HepG2 (cell line): ENCODE results near the gene FXYD1. TPM values are rescaled to one million over a fixed set of nuclear protein-coding genes. Genes with fewer than 3 reads are reported as not detected.
A peak's percentile ranks its signal among the peaks of the same experiment; 100 is the strongest.
"Not testable (repeated sequence)": the region's sequence is repeated elsewhere in the genome, so short reads cannot be mapped to it uniquely, and the experiment has no call there.

ENCODE experiments used
- FOXA3 ChIP-seq: IDR thresholded peaks from 2 replicates; pipeline ENCODE4 v1.6.1; 2016; ENCODE audit warnings: missing genetic modification reagents, missing compliant biosample characterization
- FOXO1 ChIP-seq: sonication (generic); formaldehyde crosslinking; IDR thresholded peaks from 2 replicates; pipeline ENCODE4 v1.4.0; 2020; ENCODE audit warnings: missing genetic modification reagents
- FOXP1 ChIP-seq, 2 experiments: fragments of 450-650 bp in 1 of 2; IDR thresholded peaks; 2 replicates each; pipeline ENCODE4 v1.6.1; 2017 to 2018; ENCODE audit warnings: antibody characterized with exemption in 1 of 2
- GATAD2A ChIP-seq: IDR thresholded peaks from 2 replicates; pipeline ENCODE4 v1.6.1; 2016
- LCORL ChIP-seq, 2 experiments: fragments of 450-650 bp in 1 of 2; sonication (generic) in 1 of 2; formaldehyde crosslinking in 1 of 2; IDR thresholded peaks; 2 replicates each; pipeline versions ENCODE4 v1.5.0 to v1.6.1; 2017 to 2020; ENCODE audit warnings: antibody characterized with exemption in 1 of 2, missing genetic modification reagents in 1 of 2
- PITX1 ChIP-seq: sonication (generic); formaldehyde crosslinking; IDR thresholded peaks from 2 replicates; pipeline ENCODE4 v1.5.1; 2020; ENCODE audit warnings: mild to moderate bottlenecking, missing genetic modification reagents
- RCOR2 ChIP-seq: IDR thresholded peaks from 2 replicates; pipeline ENCODE4 v1.6.1; 2016; ENCODE audit warnings: missing biosample characterization, missing genetic modification reagents
- SOX13 ChIP-seq, 3 experiments: fragments of 450-650 bp in 1 of 3; sonication (generic) in 1 of 3; formaldehyde crosslinking in 1 of 3; IDR thresholded peaks in 2 of 3; conservative IDR thresholded peaks in 1 of 3; 2 replicates each; pipeline versions ENCODE4 v1.5.0 to v1.6.1; 2016 to 2020; ENCODE audit warnings: antibody characterized with exemption in 1 of 3, mild to moderate bottlenecking in 1 of 3, missing compliant biosample characterization in 1 of 3, missing genetic modification reagents in 1 of 3, moderate library complexity in 1 of 3
- TBX2 ChIP-seq: sonication (generic); formaldehyde crosslinking; IDR thresholded peaks from 2 replicates; pipeline ENCODE4 v1.5.0; 2020; ENCODE audit warnings: missing genetic modification reagents, mild to moderate bottlenecking, borderline replicate concordance
- TEAD3 ChIP-seq: optimal IDR thresholded peaks from 2 replicates; pipeline ENCODE3; 2016; ENCODE audit warnings: borderline replicate concordance
- ZBTB7A ChIP-seq: sonication (generic); formaldehyde crosslinking; IDR thresholded peaks from 2 replicates; pipeline ENCODE4 v1.8.0; 2022; ENCODE audit warnings: mild to moderate bottlenecking, missing genetic modification reagents
- ZMYM3 ChIP-seq: sonication (generic); formaldehyde crosslinking; IDR thresholded peaks from 2 replicates; pipeline ENCODE4 v1.5.1; 2020; ENCODE audit warnings: mild to moderate bottlenecking, missing genetic modification reagents
- ZNF232 ChIP-seq: sonication (generic); formaldehyde crosslinking; IDR thresholded peaks from 2 replicates; pipeline ENCODE4 v1.4.0; 2020; ENCODE audit warnings: missing genetic modification reagents, borderline replicate concordance
- ZNF652 ChIP-seq: IDR thresholded peaks from 2 replicates; pipeline ENCODE4 v1.6.1; 2016; ENCODE audit warnings: low read depth, borderline replicate concordance
- ZNF724P ChIP-seq: sonication (generic); formaldehyde crosslinking; IDR thresholded peaks from 2 replicates; pipeline ENCODE4 v1.8.0; 2022; ENCODE audit warnings: missing genetic modification reagents, borderline replicate concordance
- polyA plus RNA-seq, 8 experiments: library from polyadenylated mRNA; depleted of rRNA in 3 of 8; stranded (reverse) in 7 of 8; unstranded in 1 of 8; fragments of >200 nt; fragmentation: Illumina TruSeq in 4 of 8; extraction: Trizol in 4 of 8; gene quantifications; 2 replicates each; pipeline versions ENCODE4 v1.2.1 to v1.2.3, GENCODE V29; 2011 to 2016; ENCODE audit warnings: low read depth in 4 of 8, missing spikeins in 1 of 8, mixed read lengths in 1 of 8; ENCODE audit not compliant: insufficient read depth in 1 of 8
- total RNA-seq, 5 experiments: library from RNA; depleted of rRNA; stranded (reverse); fragments of >200 nt; fragmentation: Illumina TruSeq; extraction: Trizol; gene quantifications; 2 replicates each; pipeline ENCODE4 v1.2.3, GENCODE V29; 2016; ENCODE audit warnings: low read depth in 1 of 5
- TF ChIP-seq, protein P1 (sequence below): sonication (generic); formaldehyde crosslinking; IDR thresholded peaks from 2 replicates; pipeline ENCODE4; 2020; ENCODE audit warnings: missing genetic modification reagents, mild to moderate bottlenecking, borderline replicate concordance
- TF ChIP-seq, protein P2 (sequence below): sonication (generic); formaldehyde crosslinking; IDR thresholded peaks from 2 replicates; pipeline ENCODE4 v1.5.0; 2020; ENCODE audit warnings: mild to moderate bottlenecking, missing genetic modification reagents, borderline replicate concordance
- TF ChIP-seq, protein P3 (sequence below): sonication (generic); formaldehyde crosslinking; IDR thresholded peaks from 2 replicates; pipeline ENCODE4 v1.4.0; 2020; ENCODE audit warnings: missing genetic modification reagents

The FXYD1 gene
- total and polyA plus RNA-seq, 2 of the 13 experiments (the other 11 are each of a cell fraction or from before 2014, with no cell fraction given): 31.2 TPM; not detected in 1

DNA sequence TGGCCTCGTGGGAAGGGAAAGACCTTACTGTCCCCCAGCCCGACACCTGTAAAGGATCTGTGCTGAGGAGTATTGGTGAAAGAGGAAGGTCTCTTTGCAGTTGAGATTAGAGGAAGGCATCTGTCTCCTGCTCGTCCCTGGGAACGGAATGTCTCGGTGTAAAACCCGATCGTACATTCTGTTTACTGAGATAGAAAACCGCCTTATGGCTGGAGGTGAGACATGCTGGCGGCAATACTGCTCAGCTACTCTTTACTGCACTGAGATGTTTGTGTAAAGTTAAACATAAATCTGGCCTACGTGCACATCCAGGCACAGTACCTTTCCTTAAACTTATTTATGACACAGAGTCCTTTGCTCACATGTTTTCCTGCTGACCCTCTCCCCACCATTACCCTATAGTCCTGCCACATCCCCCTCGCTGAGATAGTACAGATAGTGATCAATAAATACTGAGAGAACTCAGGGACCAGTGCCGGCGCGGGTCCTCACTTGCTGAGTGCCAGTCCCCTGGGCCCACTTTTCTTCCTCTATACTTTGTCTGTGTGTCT lies 8.8 kb upstream of the FXYD1 start (continued):
- TF ChIP-seq, protein P1, sequence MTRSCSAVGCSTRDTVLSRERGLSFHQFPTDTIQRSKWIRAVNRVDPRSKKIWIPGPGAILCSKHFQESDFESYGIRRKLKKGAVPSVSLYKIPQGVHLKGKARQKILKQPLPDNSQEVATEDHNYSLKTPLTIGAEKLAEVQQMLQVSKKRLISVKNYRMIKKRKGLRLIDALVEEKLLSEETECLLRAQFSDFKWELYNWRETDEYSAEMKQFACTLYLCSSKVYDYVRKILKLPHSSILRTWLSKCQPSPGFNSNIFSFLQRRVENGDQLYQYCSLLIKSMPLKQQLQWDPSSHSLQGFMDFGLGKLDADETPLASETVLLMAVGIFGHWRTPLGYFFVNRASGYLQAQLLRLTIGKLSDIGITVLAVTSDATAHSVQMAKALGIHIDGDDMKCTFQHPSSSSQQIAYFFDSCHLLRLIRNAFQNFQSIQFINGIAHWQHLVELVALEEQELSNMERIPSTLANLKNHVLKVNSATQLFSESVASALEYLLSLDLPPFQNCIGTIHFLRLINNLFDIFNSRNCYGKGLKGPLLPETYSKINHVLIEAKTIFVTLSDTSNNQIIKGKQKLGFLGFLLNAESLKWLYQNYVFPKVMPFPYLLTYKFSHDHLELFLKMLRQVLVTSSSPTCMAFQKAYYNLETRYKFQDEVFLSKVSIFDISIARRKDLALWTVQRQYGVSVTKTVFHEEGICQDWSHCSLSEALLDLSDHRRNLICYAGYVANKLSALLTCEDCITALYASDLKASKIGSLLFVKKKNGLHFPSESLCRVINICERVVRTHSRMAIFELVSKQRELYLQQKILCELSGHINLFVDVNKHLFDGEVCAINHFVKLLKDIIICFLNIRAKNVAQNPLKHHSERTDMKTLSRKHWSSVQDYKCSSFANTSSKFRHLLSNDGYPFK (CRISPR knock-in tag): peak; percentile 11; the same call in 1 of the 2 replicates
- TF ChIP-seq FOXA3 (CRISPR knock-in tag) (peak; percentile 72; the same call in 1 of the 2 replicates), TBX2 (peak; percentile 71; the same call in 1 of the 2 replicates), ZBTB7A (CRISPR knock-in tag) (peak; percentile 74; the same call in 1 of the 2 replicates), PITX1 (CRISPR knock-in tag) (peak; percentile 68; the same call in 1 of the 2 replicates), ZNF652 (peak; percentile 69; the same call in 1 of the 2 replicates), LCORL (CRISPR knock-in tag; IDR thresholded peaks at IDR 0.05) (peak; percentile 87), RCOR2 (CRISPR knock-in tag) (peak; percentile 31; the same call in 1 of the 2 replicates), FOXP1 (CRISPR knock-in tag; IDR thresholded peaks at IDR 0.05) (peak; percentile 74), TEAD3 (CRISPR knock-in tag) (peak; percentile 63), ZNF724P (CRISPR knock-in tag) (0 out of 2 replicates have a peak, but pooled peaks have one; percentile 32), SOX13 (CRISPR knock-in tag; conservative IDR thresholded peaks at IDR 0.05 in 1 of 2, IDR thresholded peaks at IDR 0.05 in 1 of 2) (peak in 1 of 2 experiments; percentile 15; a peak in 1 of 4 replicates), ZNF232 (peak; percentile 95), ZMYM3 (CRISPR knock-in tag) (peak; percentile 62; the same call in 1 of the 2 replicates), FOXO1 (CRISPR knock-in tag) (peak; percentile 75; the same call in 1 of the 2 replicates), GATAD2A (CRISPR knock-in tag) (0 out of 2 replicates have a peak, but pooled peaks have one; percentile 21)
- TF ChIP-seq LCORL, FOXP1, SOX13 (IDR thresholded peaks at IDR 0.05): not testable (repeated sequence)
- TF ChIP-seq, protein P2, sequence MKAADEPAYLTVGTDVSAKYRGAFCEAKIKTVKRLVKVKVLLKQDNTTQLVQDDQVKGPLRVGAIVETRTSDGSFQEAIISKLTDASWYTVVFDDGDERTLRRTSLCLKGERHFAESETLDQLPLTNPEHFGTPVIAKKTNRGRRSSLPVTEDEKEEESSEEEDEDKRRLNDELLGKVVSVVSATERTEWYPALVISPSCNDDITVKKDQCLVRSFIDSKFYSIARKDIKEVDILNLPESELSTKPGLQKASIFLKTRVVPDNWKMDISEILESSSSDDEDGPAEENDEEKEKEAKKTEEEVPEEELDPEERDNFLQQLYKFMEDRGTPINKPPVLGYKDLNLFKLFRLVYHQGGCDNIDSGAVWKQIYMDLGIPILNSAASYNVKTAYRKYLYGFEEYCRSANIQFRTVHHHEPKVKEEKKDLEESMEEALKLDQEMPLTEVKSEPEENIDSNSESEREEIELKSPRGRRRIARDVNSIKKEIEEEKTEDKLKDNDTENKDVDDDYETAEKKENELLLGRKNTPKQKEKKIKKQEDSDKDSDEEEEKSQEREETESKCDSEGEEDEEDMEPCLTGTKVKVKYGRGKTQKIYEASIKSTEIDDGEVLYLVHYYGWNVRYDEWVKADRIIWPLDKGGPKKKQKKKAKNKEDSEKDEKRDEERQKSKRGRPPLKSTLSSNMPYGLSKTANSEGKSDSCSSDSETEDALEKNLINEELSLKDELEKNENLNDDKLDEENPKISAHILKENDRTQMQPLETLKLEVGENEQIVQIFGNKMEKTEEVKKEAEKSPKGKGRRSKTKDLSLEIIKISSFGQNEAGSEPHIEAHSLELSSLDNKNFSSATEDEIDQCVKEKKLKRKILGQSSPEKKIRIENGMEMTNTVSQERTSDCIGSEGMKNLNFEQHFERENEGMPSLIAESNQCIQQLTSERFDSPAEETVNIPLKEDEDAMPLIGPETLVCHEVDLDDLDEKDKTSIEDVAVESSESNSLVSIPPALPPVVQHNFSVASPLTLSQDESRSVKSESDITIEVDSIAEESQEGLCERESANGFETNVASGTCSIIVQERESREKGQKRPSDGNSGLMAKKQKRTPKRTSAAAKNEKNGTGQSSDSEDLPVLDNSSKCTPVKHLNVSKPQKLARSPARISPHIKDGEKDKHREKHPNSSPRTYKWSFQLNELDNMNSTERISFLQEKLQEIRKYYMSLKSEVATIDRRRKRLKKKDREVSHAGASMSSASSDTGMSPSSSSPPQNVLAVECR: peak; percentile 31; the same call in 1 of the 2 replicates
- TF ChIP-seq, protein P3, sequence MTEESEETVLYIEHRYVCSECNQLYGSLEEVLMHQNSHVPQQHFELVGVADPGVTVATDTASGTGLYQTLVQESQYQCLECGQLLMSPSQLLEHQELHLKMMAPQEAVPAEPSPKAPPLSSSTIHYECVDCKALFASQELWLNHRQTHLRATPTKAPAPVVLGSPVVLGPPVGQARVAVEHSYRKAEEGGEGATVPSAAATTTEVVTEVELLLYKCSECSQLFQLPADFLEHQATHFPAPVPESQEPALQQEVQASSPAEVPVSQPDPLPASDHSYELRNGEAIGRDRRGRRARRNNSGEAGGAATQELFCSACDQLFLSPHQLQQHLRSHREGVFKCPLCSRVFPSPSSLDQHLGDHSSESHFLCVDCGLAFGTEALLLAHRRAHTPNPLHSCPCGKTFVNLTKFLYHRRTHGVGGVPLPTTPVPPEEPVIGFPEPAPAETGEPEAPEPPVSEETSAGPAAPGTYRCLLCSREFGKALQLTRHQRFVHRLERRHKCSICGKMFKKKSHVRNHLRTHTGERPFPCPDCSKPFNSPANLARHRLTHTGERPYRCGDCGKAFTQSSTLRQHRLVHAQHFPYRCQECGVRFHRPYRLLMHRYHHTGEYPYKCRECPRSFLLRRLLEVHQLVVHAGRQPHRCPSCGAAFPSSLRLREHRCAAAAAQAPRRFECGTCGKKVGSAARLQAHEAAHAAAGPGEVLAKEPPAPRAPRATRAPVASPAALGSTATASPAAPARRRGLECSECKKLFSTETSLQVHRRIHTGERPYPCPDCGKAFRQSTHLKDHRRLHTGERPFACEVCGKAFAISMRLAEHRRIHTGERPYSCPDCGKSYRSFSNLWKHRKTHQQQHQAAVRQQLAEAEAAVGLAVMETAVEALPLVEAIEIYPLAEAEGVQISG: peak; percentile 63; the same call in 1 of the 2 replicates
